DMS153 treated with DMSO at 0.1 percent for 48 hours (cell line): ENCODE measurements around the gene TFE3.
"Not testable (repeated sequence)": the region's sequence is repeated elsewhere in the genome, so short reads cannot be mapped to it uniquely, and the experiment has no call there.

Experiments
- DNase-seq: peaks from one replicate; lab custom pipeline; 2025; ENCODE audit not compliant: unreplicated experiment; lab: John Stamatoyannopoulos, UW

TFE3 gene

GRCh38 chrX:49002091-49002935 is 40.8 kb downstream of the TFE3 start, which contains the start of gene GRIPAP1:
TSS of gene GRIPAP1 (minus strand) at chrX:49002264. CDS start at chrX:49002229, 35 bp downstream.
- DNase-seq, result peak; percentile 41

GRCh38 chrX:49001521-49002090 is 41.6 kb downstream of the TFE3 start:
- no peak for DNase-seq

GRCh38 chrX:49000636-49001035 is 42.5 kb downstream of the TFE3 start:
- no peak for DNase-seq

- no peak for DNase-seq
Observed at GRCh38 chrX:48999030-48999429, 44.1 kb downstream of the TFE3 start.

- no peak for DNase-seq
Observed at GRCh38 chrX:48998391-48998790, 44.8 kb downstream of the TFE3 start.

- no peak for DNase-seq
Observed at GRCh38 chrX:48997865-48998264, 45.3 kb downstream of the TFE3 start.

- no peak for DNase-seq
Observed at GRCh38 chrX:48997455-48997854, 45.7 kb downstream of the TFE3 start.

GRCh38 chrX:48996969-48997368 is 46.2 kb downstream of the TFE3 start:
- no peak for DNase-seq

- no peak for DNase-seq
Observed at GRCh38 chrX:48992341-48992740, 50.8 kb downstream of the TFE3 start.

- no peak for DNase-seq
Observed at GRCh38 chrX:48989483-48989882, 53.7 kb downstream of the TFE3 start.

- no peak for DNase-seq
Observed at GRCh38 chrX:48983896-48984295, 59.3 kb downstream of the TFE3 start.

- no peak for DNase-seq
Observed at GRCh38 chrX:48983081-48983480, 60.1 kb downstream of the TFE3 start.

GRCh38 chrX:48981178-48981577 is 62.0 kb downstream of the TFE3 start:
- DNase-seq, result no peak

GRCh38 chrX:48980341-48980740 is 62.8 kb downstream of the TFE3 start:
- DNase-seq, result not testable (repeated sequence)
